Measurements from ENCODE around the gene TMPRSS11D. TPM values are rescaled to one million over a fixed set of nuclear protein-coding genes. Genes with fewer than 3 reads are reported as not detected.

The TMPRSS11D gene, protein sequence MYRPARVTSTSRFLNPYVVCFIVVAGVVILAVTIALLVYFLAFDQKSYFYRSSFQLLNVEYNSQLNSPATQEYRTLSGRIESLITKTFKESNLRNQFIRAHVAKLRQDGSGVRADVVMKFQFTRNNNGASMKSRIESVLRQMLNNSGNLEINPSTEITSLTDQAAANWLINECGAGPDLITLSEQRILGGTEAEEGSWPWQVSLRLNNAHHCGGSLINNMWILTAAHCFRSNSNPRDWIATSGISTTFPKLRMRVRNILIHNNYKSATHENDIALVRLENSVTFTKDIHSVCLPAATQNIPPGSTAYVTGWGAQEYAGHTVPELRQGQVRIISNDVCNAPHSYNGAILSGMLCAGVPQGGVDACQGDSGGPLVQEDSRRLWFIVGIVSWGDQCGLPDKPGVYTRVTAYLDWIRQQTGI
- total RNA-seq (2014; rRNA removed; shearing (Covaris generic)) (not detected in 2 replicates), polyA plus RNA-seq (2016; fragmentation: Nextera tagmentation; extraction: Ambion mirVana) (not detected in 2 replicates)

- H3K4me3 ChIP-seq: no peak within 1 kb of the TSS
- H3K27me3 ChIP-seq (replicated peaks; ENCODE audit: insufficient read depth): no peaks in the 10 kb centered on the region
- TF ChIP-seq EZH2 (IDR thresholded peaks at IDR 0.05; ENCODE audit: insufficient read depth, poor library complexity, severe bottlenecking) (no peak), EZH2phosphoT487 (IDR thresholded peaks at IDR 0.05; ENCODE audit: insufficient read depth, low read depth) (no peak)
- no peak within 1 kb of the TSS for H2AFZ ChIP-seq
- no peaks in the 10 kb centered on the region for H3K36me3 ChIP-seq (ENCODE audit: low read depth)
- 96 to 100% methylated on average over 1 of the region's 1 CpG for WGBS, 2 experiments (ENCODE audit: low coverage in 1 of 2, low lambda C conversion rate in 2 of 2, missing lambda C conversion rate in 2 of 2)
- in situ Hi-C loops (cut with MboI): loop anchor here (25.0 kb wide), 1 partner anchor 478 kb away; the partner anchor contains the start of gene YTHDC1
- no peaks in the 10 kb centered on the region for H4K20me1 ChIP-seq (ENCODE audit: insufficient read depth)
- no peak within 1 kb of the TSS for H3K4me2 ChIP-seq (ENCODE audit: unreplicated experiment)
- no peaks in the 10 kb centered on the region for H3K9me3 ChIP-seq (ENCODE audit: low read depth)
- H3K9ac ChIP-seq: no peak within 1 kb of the TSS
- H3F3A ChIP-seq (ENCODE audit: insufficient read depth): peaks cover 17% of the 10 kb centered on the region
- H3K79me2 ChIP-seq (ENCODE audit: insufficient read depth): no peaks in the 10 kb centered on the region
- peak within 1 kb of the TSS; percentile 93; the same call in 1 of the 2 replicates for H3K27ac ChIP-seq
- H3K9me2 ChIP-seq (ENCODE audit: insufficient read depth): no peaks in the 10 kb centered on the region
- peaks cover 24% of the 10 kb centered on the region for H3K4me1 ChIP-seq (ENCODE audit: insufficient read depth)
- DNase-seq: no peak
Measured at GRCh38 chr4:67883902-67884301, at the start of gene TMPRSS11D. Gene TMPRSS11D, minus strand, starts transcription at chr4:67884002. Its CDS starts 69 bp downstream, at chr4:67883933.

DNA sequence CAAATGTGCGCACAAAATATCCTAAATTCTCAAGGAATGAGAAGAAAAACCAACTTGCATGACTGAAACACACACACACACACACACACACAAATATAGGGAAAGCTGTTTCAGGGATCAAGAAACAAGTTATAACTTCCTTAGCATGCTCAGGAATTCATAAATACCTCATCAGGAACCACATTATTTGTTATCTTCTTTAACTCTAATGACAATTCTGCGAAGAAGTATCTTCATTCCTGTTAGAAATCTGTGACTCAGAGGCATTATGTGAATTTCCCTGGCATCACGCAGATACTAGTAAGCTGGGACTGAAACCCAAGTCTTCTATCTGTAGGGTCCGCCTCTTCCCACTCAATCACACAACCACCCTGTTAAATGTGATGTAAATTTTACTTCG lies 49.2 kb upstream of the TMPRSS11D start:
- DNase-seq: no peak
- WGBS, 2 experiments (ENCODE audit: low coverage in 1 of 2, low lambda C conversion rate in 2 of 2, missing lambda C conversion rate in 2 of 2): 65 to 74% methylated on average over 5 of the region's 5 CpGs
- TF ChIP-seq EZH2 (IDR thresholded peaks at IDR 0.05; ENCODE audit: insufficient read depth, poor library complexity, severe bottlenecking): no peak
- TF ChIP-seq EZH2phosphoT487 (IDR thresholded peaks at IDR 0.05; ENCODE audit: insufficient read depth, low read depth): no peak

GRCh38 chr4:67931256-67931655 lies 47.5 kb upstream of the TMPRSS11D start:
- Histone ChIP-seq H3K4me2 (ENCODE audit: unreplicated experiment) (no peak overlapping the region), H3K9me2 (ENCODE audit: insufficient read depth) (no peaks in the 10 kb centered on the region), H3K4me1 (ENCODE audit: insufficient read depth) (no peaks in the 10 kb centered on the region), H3K9me3 (ENCODE audit: low read depth) (no peaks in the 10 kb centered on the region), H3K4me3 (no peak overlapping the region), H3K36me3 (ENCODE audit: low read depth) (no peaks in the 10 kb centered on the region), H4K20me1 (ENCODE audit: insufficient read depth) (no peaks in the 10 kb centered on the region), H3K27ac (no peak overlapping the region), H3F3A (ENCODE audit: insufficient read depth) (no peaks in the 10 kb centered on the region), H3K9ac (no peak overlapping the region), H3K79me2 (ENCODE audit: insufficient read depth) (no peaks in the 10 kb centered on the region), H3K27me3 (replicated peaks; ENCODE audit: insufficient read depth) (0 out of 2 replicates have a peak, but pooled peaks cover 7% of the 10 kb centered on the region), H2AFZ (no peak overlapping the region)
- WGBS, 2 experiments (ENCODE audit: low coverage in 1 of 2, low lambda C conversion rate in 2 of 2, missing lambda C conversion rate in 2 of 2): 82 to 84% methylated on average over 3 of the region's 3 CpGs
- in situ Hi-C loops (cut with MboI): no loop called here
- DNase-seq: no peak
- TF ChIP-seq EZH2phosphoT487 (IDR thresholded peaks at IDR 0.05; ENCODE audit: insufficient read depth, low read depth) (no peak), EZH2 (IDR thresholded peaks at IDR 0.05; ENCODE audit: insufficient read depth, poor library complexity, severe bottlenecking) (no peak)

More for the DNA sequence above, 49.2 kb upstream of the TMPRSS11D start:
- peaks cover 10% of the 10 kb centered on the region for H3K27me3 ChIP-seq (replicated peaks; ENCODE audit: insufficient read depth)
- H3K27ac ChIP-seq: no peak overlapping the region
- no peak overlapping the region for H3K4me3 ChIP-seq
- no peak overlapping the region for H3K9ac ChIP-seq
- H3K9me3 ChIP-seq (ENCODE audit: low read depth): no peaks in the 10 kb centered on the region
- H3K9me2 ChIP-seq (ENCODE audit: insufficient read depth): no peaks in the 10 kb centered on the region
- H2AFZ ChIP-seq: no peak overlapping the region
- no peaks in the 10 kb centered on the region for H4K20me1 ChIP-seq (ENCODE audit: insufficient read depth)
- in situ Hi-C loops (cut with MboI): no loop called here
- no peak overlapping the region for H3K4me2 ChIP-seq (ENCODE audit: unreplicated experiment)
- H3F3A ChIP-seq (ENCODE audit: insufficient read depth): no peaks in the 10 kb centered on the region
- H3K79me2 ChIP-seq (ENCODE audit: insufficient read depth): no peaks in the 10 kb centered on the region
- H3K4me1 ChIP-seq (ENCODE audit: insufficient read depth): no peaks in the 10 kb centered on the region
- no peaks in the 10 kb centered on the region for H3K36me3 ChIP-seq (ENCODE audit: low read depth)

DNA sequence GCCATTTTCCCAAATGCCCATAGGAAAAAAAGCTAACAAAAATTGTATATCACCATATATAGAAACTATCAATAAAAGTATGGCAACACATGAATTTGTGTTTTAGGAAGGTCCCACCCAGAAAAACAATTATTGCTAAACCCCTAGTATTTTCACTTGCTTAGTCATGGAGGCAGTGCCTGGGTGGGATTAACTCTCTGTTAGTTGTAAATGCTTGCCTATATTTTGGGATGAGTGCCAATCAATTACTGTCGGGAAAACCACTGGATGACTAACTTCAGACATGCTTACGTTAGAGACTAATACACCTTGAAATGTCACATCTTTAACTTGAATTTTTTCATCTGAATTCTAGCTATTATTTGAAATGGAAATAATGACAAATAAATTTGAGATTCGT lies 45.6 kb upstream of the TMPRSS11D start:
- peak; percentile 33 for DNase-seq
- TF ChIP-seq EZH2phosphoT487 (IDR thresholded peaks at IDR 0.05; ENCODE audit: insufficient read depth, low read depth): no peak
- TF ChIP-seq EZH2 (IDR thresholded peaks at IDR 0.05; ENCODE audit: insufficient read depth, poor library complexity, severe bottlenecking): no peak
- in situ Hi-C loops (cut with MboI): no loop called here

More for the DNA sequence above, 45.6 kb upstream of the TMPRSS11D start:
- no peak overlapping the region for H3K4me2 ChIP-seq (ENCODE audit: unreplicated experiment)
- H3K4me3 ChIP-seq: no peak overlapping the region
- 33 to 34% methylated on average over 3 of the region's 3 CpGs for WGBS, 2 experiments (ENCODE audit: low coverage in 1 of 2, low lambda C conversion rate in 2 of 2, missing lambda C conversion rate in 2 of 2)
- H3K9me3 ChIP-seq (ENCODE audit: low read depth): no peaks in the 10 kb centered on the region
- H3K79me2 ChIP-seq (ENCODE audit: insufficient read depth): no peaks in the 10 kb centered on the region
- H3F3A ChIP-seq (ENCODE audit: insufficient read depth): no peaks in the 10 kb centered on the region
- H3K9me2 ChIP-seq (ENCODE audit: insufficient read depth): no peaks in the 10 kb centered on the region
- no peaks in the 10 kb centered on the region for H3K4me1 ChIP-seq (ENCODE audit: insufficient read depth)
- H3K27ac ChIP-seq: no peak overlapping the region
- H3K27me3 ChIP-seq (replicated peaks; ENCODE audit: insufficient read depth): 0 out of 2 replicates have a peak, but pooled peaks cover 7% of the 10 kb centered on the region
- H2AFZ ChIP-seq: no peak overlapping the region
- H3K36me3 ChIP-seq (ENCODE audit: low read depth): no peaks in the 10 kb centered on the region
- no peak overlapping the region for H3K9ac ChIP-seq
- no peaks in the 10 kb centered on the region for H4K20me1 ChIP-seq (ENCODE audit: insufficient read depth)
